Suprapubic skin (tissue), 4 donors: ENCODE data around the gene PLA2G6. TPM values are rescaled to one million over a fixed set of nuclear protein-coding genes. Genes with fewer than 3 reads are reported as not detected.

Experiments
- DNase-seq, 2 donors: peaks; one replicate each; pipeline ENCODE4 v3.0.0-alpha.2; 2019; ENCODE audit warnings: low spot score in 2 of 2
- H3K27ac ChIP-seq: fragments of 200-600 bp; sonication (generic); one replicate; pipeline ENCODE4 v1.5.1; 2019
- H3K27me3 ChIP-seq: fragments of 200-600 bp; sonication (generic); one replicate; pipeline ENCODE4 v1.5.1; 2019
- H3K36me3 ChIP-seq: fragments of 200-600 bp; sonication (generic); one replicate; pipeline ENCODE4 v1.5.1; 2019
- H3K4me1 ChIP-seq: fragments of 200-600 bp; sonication (generic); one replicate; pipeline ENCODE4 v1.5.1; 2019
- H3K4me3 ChIP-seq: fragments of 200-600 bp; sonication (generic); one replicate; pipeline ENCODE4 v1.5.1; 2019; ENCODE audit warnings: mild to moderate bottlenecking
- H3K9me3 ChIP-seq: fragments of 200-600 bp; sonication (generic); one replicate; pipeline ENCODE4 v1.5.1; 2019
- CTCF ChIP-seq, 2 donors: fragments of 200-600 bp in 1 of 2; fragments of 450-650 bp in 1 of 2; sonication (generic) in 1 of 2; IDR thresholded peaks; one replicate each; pipeline ENCODE4 v1.5.1; 2016 to 2019; ENCODE audit warnings: antibody characterized with exemption in 2 of 2, mild to moderate bottlenecking in 1 of 2, moderate library complexity in 1 of 2
- EP300 ChIP-seq: sonication (generic); formaldehyde crosslinking; IDR thresholded peaks from one replicate; pipeline ENCODE4 v1.6.1; 2017; ENCODE audit warnings: antibody characterized with exemption
- POLR2A ChIP-seq, 2 donors: fragments of 450-650 bp; IDR thresholded peaks; one replicate each; pipeline ENCODE4 v1.6.1; 2017; ENCODE audit warnings: antibody characterized with exemption in 2 of 2, mild to moderate bottlenecking in 2 of 2, moderate library complexity in 2 of 2
- POLR2AphosphoS5 ChIP-seq, 3 donors: sonication (generic); formaldehyde crosslinking; IDR thresholded peaks; one replicate each; pipeline ENCODE4 v1.6.1; 2017; ENCODE audit warnings: antibody characterized with exemption in 3 of 3
- WGBS: methylation state at CpG from one replicate; pipeline ENCODE4 v1.1.5; 2018; 5-methylcytosine and 5-hydroxymethylcytosine counted together
- total RNA-seq, 4 donors: library from RNA; depleted of rRNA; stranded (reverse); fragments of >200 nt; gene quantifications; one replicate each; pipeline ENCODE4 v1.1.0, GENCODE V29; 2016

PLA2G6 gene
- total RNA-seq, 4 donors from 2014 or later = 49.7 to 178 (median 92.9) TPM

- H3K27me3 ChIP-seq = no peaks in the 10 kb centered on the region
- no peak within 1 kb of the TSS for H3K27ac ChIP-seq
- H3K4me3 ChIP-seq = no peak within 1 kb of the TSS
- TF ChIP-seq EP300 (no peak), POLR2A (IDR thresholded peaks at IDR 0.05) (no peak), CTCF (IDR thresholded peaks at IDR 0.05) (no peak), POLR2AphosphoS5 (IDR thresholded peaks at IDR 0.05) (no peak)
- WGBS = 85% methylated on average over 3 of the region's 19 CpGs
- no peaks in the 10 kb centered on the region for H3K36me3 ChIP-seq
- DNase-seq = no peak
- no peaks in the 10 kb centered on the region for H3K9me3 ChIP-seq
- H3K4me1 ChIP-seq = peaks cover 46% of the 10 kb centered on the region
Measured at GRCh38 chr22:38110008-38110862, 71.4 kb downstream of the PLA2G6 start, which contains the start of gene BAIAP2L2. BAIAP2L2 (minus strand) TSS chr22:38110684; CDS start chr22:38110525, 159 bp downstream.

- H3K9me3 ChIP-seq = no peaks in the 10 kb centered on the region
- no peak overlapping the region for H3K27ac ChIP-seq
- H3K36me3 ChIP-seq = no peaks in the 10 kb centered on the region
- H3K27me3 ChIP-seq = no peaks in the 10 kb centered on the region
- WGBS = 91% methylated on average over 4 of the region's 22 CpGs
- DNase-seq = no peak
- no peak for TF ChIP-seq POLR2A (IDR thresholded peaks at IDR 0.05)
- no peak for TF ChIP-seq CTCF (IDR thresholded peaks at IDR 0.05)
- TF ChIP-seq POLR2AphosphoS5 (IDR thresholded peaks at IDR 0.05) = no peak
- no peak for TF ChIP-seq EP300
- H3K4me3 ChIP-seq = no peak overlapping the region
- H3K4me1 ChIP-seq = peaks cover 40% of the 10 kb centered on the region
Measured at GRCh38 chr22:38109371-38110001, 72.1 kb downstream of the PLA2G6 start.

- H3K4me3 ChIP-seq = no peak overlapping the region
- H3K36me3 ChIP-seq = no peaks in the 10 kb centered on the region
- TF ChIP-seq CTCF (IDR thresholded peaks at IDR 0.05) (no peak), EP300 (no peak), POLR2AphosphoS5 (IDR thresholded peaks at IDR 0.05) (no peak), POLR2A (IDR thresholded peaks at IDR 0.05) (no peak)
- no peak overlapping the region for H3K27ac ChIP-seq
- no peaks in the 10 kb centered on the region for H3K9me3 ChIP-seq
- no peaks in the 10 kb centered on the region for H3K27me3 ChIP-seq
- 88% methylated on average over 12 of the region's 15 CpGs for WGBS
- DNase-seq = no peak
- peaks cover 37% of the 10 kb centered on the region for H3K4me1 ChIP-seq
Measured at GRCh38 chr22:38108561-38109319, 72.9 kb downstream of the PLA2G6 start.

- H3K27ac ChIP-seq = no peak overlapping the region
- H3K9me3 ChIP-seq = no peaks in the 10 kb centered on the region
- no peak for DNase-seq
- H3K4me1 ChIP-seq = peaks cover 35% of the 10 kb centered on the region
- H3K36me3 ChIP-seq = no peaks in the 10 kb centered on the region
- TF ChIP-seq CTCF (IDR thresholded peaks at IDR 0.05) (no peak), EP300 (no peak), POLR2A (IDR thresholded peaks at IDR 0.05) (no peak), POLR2AphosphoS5 (IDR thresholded peaks at IDR 0.05) (no peak)
- H3K27me3 ChIP-seq = no peaks in the 10 kb centered on the region
- H3K4me3 ChIP-seq = no peak overlapping the region
- WGBS = 0% methylated on average over 1 of the region's 17 CpGs
Measured at GRCh38 chr22:38107692-38108515, 73.7 kb downstream of the PLA2G6 start.
